Ishikawa (cell line): ENCODE measurements around the gene OR9G1.

Source experiments
- CEBPB ChIP-seq: IDR thresholded peaks from 2 replicates; pipeline ENCODE4 v1.6.1; 2012
- FOXM1 ChIP-seq: IDR thresholded peaks from 2 replicates; pipeline ENCODE4 v1.6.1; 2012; ENCODE audit warnings: low read depth, borderline replicate concordance
- RAD21 ChIP-seq: IDR thresholded peaks from 2 replicates; pipeline ENCODE4 v1.6.1; 2012; ENCODE audit warnings: low read depth
- TEAD4 ChIP-seq: IDR thresholded peaks from 2 replicates; pipeline ENCODE4 v1.6.1; 2012
- ZBTB7A ChIP-seq: IDR thresholded peaks from 2 replicates; pipeline ENCODE4 v1.6.1; 2012; ENCODE audit warnings: low read depth
- TF ChIP-seq, protein P1 (sequence below): IDR thresholded peaks from 2 replicates; pipeline ENCODE4 v1.6.1; 2012
- TF ChIP-seq, protein P2 (sequence below): IDR thresholded peaks from 2 replicates; pipeline ENCODE4 v1.6.1; 2012

DNA sequence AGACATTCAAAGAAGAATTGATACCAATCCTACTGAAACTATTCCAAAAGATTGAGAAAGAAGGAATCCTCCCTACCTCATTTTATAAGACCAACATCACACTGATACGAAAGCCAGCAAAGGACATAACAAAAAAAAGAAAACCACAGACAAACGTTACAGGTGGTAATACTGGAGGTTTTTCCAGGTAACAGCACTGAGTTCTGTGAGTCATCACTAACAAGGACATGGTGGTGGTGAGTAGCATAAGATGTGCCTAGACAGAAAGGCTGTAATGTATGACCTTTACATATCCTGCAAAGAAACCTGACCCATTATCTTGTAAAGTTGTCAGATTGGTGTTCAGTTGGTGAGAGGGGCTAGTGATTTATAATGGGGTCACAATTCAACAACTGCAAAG is 15.3 kb downstream of the OR9G1 start:
- TF ChIP-seq ZBTB7A (no peak), TEAD4 (no peak), CEBPB (no peak), RAD21 (no peak), FOXM1 (no peak)
- TF ChIP-seq, protein P1, sequence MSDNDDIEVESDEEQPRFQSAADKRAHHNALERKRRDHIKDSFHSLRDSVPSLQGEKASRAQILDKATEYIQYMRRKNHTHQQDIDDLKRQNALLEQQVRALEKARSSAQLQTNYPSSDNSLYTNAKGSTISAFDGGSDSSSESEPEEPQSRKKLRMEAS, result no peak
- TF ChIP-seq, protein P2, sequence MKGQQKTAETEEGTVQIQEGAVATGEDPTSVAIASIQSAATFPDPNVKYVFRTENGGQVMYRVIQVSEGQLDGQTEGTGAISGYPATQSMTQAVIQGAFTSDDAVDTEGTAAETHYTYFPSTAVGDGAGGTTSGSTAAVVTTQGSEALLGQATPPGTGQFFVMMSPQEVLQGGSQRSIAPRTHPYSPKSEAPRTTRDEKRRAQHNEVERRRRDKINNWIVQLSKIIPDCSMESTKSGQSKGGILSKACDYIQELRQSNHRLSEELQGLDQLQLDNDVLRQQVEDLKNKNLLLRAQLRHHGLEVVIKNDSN, result no peak
